ENCODE measurements around the gene CHAT.

Gene CHAT

GRCh38 chr10:49597426-49598163, 16.2 kb upstream of the CHAT start:
- no peak for DNase-seq (ENCODE audit: low read depth, low spot score)

GRCh38 chr10:49598164-49598856, 15.5 kb upstream of the CHAT start:
- DNase-seq (ENCODE audit: low read depth, low spot score), result no peak

GRCh38 chr10:49598986-49599385, 14.9 kb upstream of the CHAT start:
- DNase-seq (ENCODE audit: low read depth, low spot score), result no peak

GRCh38 chr10:49599546-49599945, 14.3 kb upstream of the CHAT start:
- DNase-seq (ENCODE audit: low read depth, low spot score), result no peak

DNA sequence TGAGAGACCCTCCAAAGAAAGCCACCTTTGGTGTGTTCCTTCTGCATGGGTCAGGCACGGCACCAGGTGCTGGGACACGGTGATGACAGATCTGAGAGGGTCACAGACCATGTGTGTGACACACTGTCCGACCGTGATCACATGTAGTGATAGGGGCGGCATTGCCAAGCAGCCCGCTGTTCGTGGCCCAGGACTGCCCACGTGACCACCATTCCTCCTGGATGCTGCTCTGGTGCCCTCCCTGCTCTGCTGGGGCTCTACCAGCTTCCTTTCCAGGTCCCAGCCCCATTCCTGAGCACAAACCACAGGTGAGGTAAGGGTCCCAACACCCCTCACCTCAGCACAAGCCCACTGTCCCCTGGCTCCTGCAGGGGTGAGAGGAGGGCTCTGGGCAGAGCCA, 13.8 kb upstream of the CHAT start:
- DNase-seq (ENCODE audit: low read depth, low spot score), result no peak

DNA sequence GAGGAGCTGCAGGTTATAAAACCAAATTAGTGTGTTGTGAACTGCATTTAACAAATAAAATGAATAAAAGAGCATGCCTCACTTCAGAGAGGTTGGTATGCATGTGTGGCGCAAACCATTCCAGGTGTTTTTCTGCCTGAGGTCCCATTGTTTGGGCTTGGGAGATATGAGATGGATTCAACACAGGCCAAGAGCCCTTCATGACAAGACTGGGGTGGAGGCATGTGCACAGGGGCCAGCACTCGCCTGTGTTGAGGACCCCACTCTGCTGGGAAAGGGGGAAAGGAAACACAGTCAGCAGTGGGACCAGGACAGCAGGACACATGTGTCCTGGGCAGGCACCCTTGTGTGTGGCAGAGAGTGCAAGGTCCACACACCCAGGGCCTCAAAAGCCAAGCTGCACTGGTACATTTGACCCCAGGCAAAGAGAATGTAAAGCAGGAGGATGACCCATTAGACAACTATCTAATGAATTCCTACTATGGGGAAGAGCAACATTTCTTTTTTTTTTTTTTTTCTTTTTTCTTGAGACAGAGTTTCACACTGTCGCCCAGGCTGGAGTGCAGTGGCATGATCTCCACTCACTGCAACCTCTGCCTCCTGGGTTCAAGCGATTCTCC, 12.9 kb upstream of the CHAT start:
- no peak for DNase-seq (ENCODE audit: low read depth, low spot score)

DNA sequence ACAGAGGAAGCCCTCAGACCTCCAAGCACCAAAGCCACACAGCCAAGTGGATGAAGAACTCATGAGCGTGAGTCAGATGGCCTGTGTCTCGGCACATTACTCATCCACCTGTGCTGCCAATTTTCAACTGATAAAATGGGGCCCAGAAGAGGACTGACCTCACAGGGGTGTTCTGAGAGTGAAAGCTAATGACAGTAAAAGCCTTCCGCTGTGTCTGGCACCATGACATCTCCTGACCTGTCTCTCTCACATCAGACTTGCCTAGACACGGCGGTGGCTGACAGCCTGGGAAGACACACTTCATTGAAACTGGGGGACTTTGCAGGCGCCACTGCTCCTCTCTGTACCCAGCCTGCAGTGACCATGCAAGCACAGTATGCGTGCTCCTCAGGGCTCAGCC, 12.0 kb upstream of the CHAT start:
- no peak for DNase-seq (ENCODE audit: low read depth, low spot score)

- no peak for DNase-seq (ENCODE audit: low read depth, low spot score)
Measured at GRCh38 chr10:49602380-49603023, 11.3 kb upstream of the CHAT start.

DNA sequence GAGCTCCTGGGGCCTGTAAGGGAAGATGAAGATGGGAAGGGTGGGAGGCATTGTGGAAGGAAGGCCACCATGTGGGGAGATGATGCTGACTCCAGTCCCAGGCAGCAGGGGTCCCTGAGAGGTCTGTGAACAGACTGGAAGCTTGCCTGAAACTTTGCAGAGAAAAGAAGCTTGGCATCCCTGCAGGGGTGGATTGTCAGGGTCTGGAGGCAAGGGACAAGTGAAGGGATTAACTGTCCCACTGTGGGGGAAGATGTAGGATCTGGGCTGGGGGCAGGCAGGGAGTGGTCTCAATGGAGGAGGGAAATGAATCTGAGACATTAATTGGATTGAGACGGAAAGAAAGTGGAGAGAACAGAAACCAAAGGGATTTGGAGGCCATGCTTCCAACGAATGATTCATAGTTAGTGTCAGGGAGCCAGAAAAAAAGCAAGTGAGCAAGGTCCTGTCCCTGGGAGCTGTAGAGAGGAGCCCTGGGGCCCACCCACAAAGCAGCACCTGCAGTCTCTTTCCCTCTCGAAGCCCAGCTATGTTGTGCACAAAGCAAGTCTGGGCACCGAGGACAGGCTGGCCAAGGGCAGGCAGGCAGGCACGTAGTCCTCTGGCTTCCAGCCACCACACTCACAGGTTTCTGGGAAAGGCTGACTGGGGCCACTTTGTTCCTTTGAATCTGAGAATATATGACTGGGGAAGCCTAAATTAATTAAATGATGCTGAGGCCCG, 8.5 kb upstream of the CHAT start:
- DNase-seq (ENCODE audit: low read depth, low spot score), result no peak

DNA sequence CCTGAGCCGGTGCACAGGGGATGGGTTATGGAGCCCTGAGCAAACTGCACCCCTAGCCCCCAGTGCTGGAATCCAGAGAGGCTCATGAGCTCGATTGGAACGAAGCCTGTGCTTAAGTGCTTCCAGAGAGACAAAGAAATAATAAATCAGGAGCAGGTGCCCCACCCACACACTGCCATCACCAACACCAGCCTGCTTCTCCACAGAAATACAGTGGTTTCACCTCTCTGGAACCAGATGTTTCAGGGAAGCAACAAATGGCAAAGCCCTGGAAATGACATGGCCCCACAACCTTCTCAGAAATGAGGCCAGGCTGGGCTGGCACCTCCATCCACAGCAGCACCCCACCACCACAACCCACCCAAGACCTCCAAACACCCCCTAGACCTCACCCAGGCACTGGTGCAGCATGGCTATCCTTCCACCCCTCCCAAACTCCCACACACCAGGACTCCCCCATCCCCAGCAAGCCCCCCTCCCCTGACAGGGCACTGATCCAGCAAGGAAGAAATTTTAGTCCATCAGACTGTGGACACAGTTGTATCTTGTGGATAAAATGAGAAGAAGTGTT, 7.8 kb upstream of the CHAT start:
- DNase-seq (ENCODE audit: low read depth, low spot score), result no peak

GRCh38 chr10:49606981-49607535, 6.8 kb upstream of the CHAT start:
- no peak for DNase-seq (ENCODE audit: low read depth, low spot score)

DNA sequence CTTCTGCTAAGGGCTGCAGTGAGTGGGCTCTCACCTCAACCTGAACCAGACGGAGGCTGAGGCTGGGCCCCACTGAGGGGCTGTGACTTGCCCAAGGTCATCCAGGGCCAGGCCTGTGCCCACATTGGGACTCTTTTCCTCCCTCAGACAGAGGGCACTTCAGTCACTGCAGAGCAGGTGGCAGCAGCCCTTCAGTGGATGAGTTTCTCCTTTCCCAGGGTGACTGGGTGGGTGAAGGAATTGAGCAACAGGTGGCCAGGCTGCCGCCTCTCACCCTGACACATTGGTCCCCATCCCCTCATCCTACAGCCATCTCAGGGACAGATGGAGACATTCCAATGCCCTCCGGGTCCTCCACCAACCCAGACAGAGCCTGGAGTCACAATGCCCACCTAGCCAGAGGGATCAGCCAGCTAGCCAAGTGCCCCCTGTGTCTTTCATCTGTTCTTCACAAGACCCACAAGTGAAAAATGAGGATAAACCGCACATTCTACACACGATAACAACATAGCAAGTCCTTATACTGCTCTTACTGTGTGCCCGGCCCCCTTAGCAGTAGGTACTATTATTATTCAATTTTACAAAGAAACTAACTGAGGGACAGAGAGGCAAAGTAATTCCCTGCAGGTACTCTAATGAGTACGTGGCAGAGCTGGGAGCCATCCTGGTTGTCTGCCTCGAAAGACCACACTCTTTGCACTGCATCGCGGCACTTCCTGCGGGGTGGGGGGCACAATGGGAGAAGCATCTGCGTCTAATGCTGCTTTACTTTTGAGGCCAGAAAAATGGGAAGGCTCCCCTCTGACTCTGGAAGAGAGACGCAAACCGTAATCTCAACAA, 5.5 kb upstream of the CHAT start:
- no peak for DNase-seq (ENCODE audit: low read depth, low spot score)

DNA sequence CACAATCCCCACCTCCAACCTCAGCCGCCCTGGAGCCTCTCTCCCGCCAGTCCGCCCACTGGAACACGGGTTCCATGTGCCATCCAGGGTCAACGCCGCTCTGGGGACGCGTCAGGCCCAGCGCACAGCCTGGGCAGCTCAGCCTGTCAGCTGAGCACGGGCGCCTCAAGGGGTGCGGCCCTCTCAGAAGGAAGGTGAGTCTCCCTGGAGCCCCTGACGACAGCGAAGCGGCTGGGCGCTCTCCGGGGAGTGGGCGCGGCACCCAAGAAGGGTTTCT, 4.9 kb upstream of the CHAT start:
- no peak for DNase-seq (ENCODE audit: low read depth, low spot score)

DNA sequence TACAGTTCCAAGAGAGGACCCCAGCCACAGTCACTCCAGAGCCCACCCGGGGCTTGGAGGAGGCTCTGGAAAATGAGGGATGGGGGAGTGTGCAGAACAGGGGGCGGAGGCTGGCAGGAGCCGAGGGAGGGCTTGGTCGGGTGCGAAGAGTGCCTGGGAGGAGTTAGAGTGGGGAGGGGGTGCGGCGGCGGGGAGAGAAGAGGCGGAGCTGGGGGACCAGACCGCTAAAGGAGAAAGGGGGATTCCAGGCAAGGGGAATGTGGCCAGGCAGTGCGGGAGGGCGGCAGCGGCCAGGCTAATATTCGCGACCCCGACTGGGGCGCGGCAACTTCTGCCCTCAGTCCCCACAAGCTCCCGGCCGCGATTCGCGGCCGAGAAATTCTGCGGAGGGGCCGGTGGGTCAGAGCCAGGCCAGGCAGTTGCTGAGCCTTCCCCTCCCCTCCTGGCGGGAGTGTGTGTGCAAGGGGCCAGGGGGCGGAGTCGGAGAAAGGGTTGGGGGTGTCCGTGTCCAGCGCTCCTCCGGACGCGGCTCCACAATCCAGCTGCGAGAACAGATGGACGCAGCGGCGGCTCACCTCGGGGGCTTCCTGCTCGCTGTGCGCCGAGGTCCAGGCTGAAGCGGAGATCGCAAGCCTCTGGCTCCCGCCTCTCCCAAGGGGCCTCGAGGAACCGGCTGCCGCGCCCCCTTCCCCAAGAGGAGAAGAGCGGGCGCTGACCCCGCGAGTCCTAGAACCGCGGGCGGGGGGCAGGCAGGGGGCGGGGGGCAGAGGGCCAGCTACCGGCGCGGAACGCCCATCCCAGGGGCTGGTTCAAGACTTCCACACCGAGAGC, 4.3 kb upstream of the CHAT start:
- DNase-seq (ENCODE audit: low read depth, low spot score), result no peak

DNA sequence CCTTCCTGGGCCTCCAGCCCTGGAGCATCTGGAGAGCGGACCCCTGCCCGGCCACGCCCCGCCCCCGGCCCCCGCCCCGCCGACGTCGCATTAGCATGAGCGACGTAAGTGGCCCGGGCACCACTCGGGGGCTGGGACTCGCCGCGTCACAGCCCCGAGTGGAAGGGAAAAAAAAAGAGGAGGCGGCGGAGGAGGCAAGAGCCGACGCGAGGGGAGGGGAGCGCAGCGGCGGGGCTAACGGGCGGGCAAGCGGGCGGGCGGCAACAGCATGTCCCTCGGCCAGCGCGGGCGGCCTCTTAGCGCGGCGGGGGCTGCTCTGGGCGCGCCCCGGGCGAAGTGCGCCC, 3.8 kb upstream of the CHAT start, which contains the start of gene SLC18A3:
TSS of gene SLC18A3 (plus strand) at position 197 of the 344 bp plus-strand sequence. CDS start 431 bp downstream, outside the sequence.
- no peak for DNase-seq (ENCODE audit: low read depth, low spot score)

DNA sequence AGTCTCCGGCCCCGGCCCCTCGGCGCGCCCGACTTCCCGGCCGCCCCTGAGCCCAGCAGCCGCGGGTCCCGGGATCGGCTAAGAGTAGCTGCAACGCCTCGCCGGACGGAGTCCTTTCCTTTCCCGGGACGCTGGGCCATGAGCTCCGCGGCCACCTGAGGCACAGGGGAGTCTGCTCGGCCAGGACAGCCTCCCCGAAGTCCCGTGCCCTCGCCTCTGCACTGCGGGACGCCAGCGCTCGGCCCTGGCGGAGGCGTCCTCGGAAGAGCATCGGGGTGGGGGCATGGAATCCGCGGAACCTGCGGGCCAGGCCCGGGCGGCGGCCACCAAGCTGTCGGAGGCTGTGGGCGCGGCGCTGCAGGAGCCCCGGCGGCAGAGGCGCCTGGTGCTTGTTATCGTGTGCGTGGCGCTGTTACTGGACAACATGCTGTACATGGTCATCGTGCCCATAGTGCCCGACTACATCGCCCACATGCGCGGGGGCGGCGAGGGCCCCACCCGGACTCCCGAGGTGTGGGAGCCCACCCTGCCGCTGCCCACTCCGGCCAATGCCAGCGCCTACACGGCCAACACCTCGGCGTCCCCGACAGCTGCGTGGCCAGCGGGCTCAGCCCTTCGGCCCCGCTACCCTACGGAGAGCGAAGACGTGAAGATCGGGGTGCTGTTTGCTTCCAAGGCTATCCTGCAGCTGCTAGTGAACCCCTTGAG, 3.2 kb upstream of the CHAT start:
- no peak for DNase-seq (ENCODE audit: low read depth, low spot score)

GRCh38 chr10:49611166-49611815, 2.5 kb upstream of the CHAT start:
- DNase-seq (ENCODE audit: low read depth, low spot score), result no peak

- DNase-seq (ENCODE audit: low read depth, low spot score), result no peak
Measured at GRCh38 chr10:49611816-49612512, 1.9 kb upstream of the CHAT start.

All from activated CD4-positive, CD25-positive, alpha-beta regulatory T cell treated with anti-CD3 and anti-CD28 coated beads, Interleukin-2, amount 50 U/mL, for 16 hours (primary cell).